SIG-M5 (cell line): ENCODE data around the gene PLCB4.
"Not testable (repeated sequence)": the region's sequence is repeated elsewhere in the genome, so short reads cannot be mapped to it uniquely, and the experiment has no call there.

Experiments used
- DNase-seq: peaks from one replicate; lab custom pipeline; 2025; lab: John Stamatoyannopoulos, UW

Gene PLCB4

GRCh38 chr20:9068841-9069663 is at the start of gene PLCB4:
Gene PLCB4 (plus strand): TSS chr20:9069087. CDS start chr20:9307815, 238,728 bp downstream.
- DNase-seq, result no peak

- no peak for DNase-seq
Observed at GRCh38 chr20:9019833-9020232, 49.1 kb upstream of the PLCB4 start.

GRCh38 chr20:9021216-9021615 is 47.7 kb upstream of the PLCB4 start:
- DNase-seq, result no peak

- no peak for DNase-seq
Observed at GRCh38 chr20:9021699-9022098, 47.2 kb upstream of the PLCB4 start.

- no peak for DNase-seq
Observed at GRCh38 chr20:9022376-9022775, 46.5 kb upstream of the PLCB4 start.

- no peak for DNase-seq
Observed at GRCh38 chr20:9024606-9025005, 44.3 kb upstream of the PLCB4 start.

GRCh38 chr20:9025011-9025410 is 43.9 kb upstream of the PLCB4 start:
- no peak for DNase-seq

GRCh38 chr20:9025643-9026042 is 43.2 kb upstream of the PLCB4 start:
- no peak for DNase-seq

GRCh38 chr20:9027626-9028025 is 41.3 kb upstream of the PLCB4 start:
- no peak for DNase-seq

GRCh38 chr20:9028419-9028818 is 40.5 kb upstream of the PLCB4 start:
- DNase-seq, result no peak

GRCh38 chr20:9031991-9032390 is 36.9 kb upstream of the PLCB4 start:
- no peak for DNase-seq

- DNase-seq, result no peak
Observed at GRCh38 chr20:9032758-9033157, 36.1 kb upstream of the PLCB4 start.

- DNase-seq, result no peak
Observed at GRCh38 chr20:9035126-9035525, 33.8 kb upstream of the PLCB4 start.

GRCh38 chr20:9036593-9036992 is 32.3 kb upstream of the PLCB4 start:
- no peak for DNase-seq

GRCh38 chr20:9038791-9039535 is 29.9 kb upstream of the PLCB4 start:
- DNase-seq, result no peak

GRCh38 chr20:9040863-9041524 is 27.9 kb upstream of the PLCB4 start:
- no peak for DNase-seq

GRCh38 chr20:9043364-9043763 is 25.5 kb upstream of the PLCB4 start:
- no peak for DNase-seq

GRCh38 chr20:9047928-9048327 is 21.0 kb upstream of the PLCB4 start:
- not testable (repeated sequence) for DNase-seq

GRCh38 chr20:9051508-9051907 is 17.4 kb upstream of the PLCB4 start:
- DNase-seq, result no peak

- DNase-seq, result no peak
Observed at GRCh38 chr20:9052136-9052535, 16.8 kb upstream of the PLCB4 start.

GRCh38 chr20:9053108-9053507 is 15.8 kb upstream of the PLCB4 start:
- DNase-seq, result no peak

- no peak for DNase-seq
Observed at GRCh38 chr20:9054176-9054575, 14.7 kb upstream of the PLCB4 start.

GRCh38 chr20:9059931-9060330 is 9.0 kb upstream of the PLCB4 start:
- DNase-seq, result no peak
